Motor neuron (in vitro differentiated cells): ENCODE data around the gene METRN. TPM values are rescaled to one million over a fixed set of nuclear protein-coding genes. Genes with fewer than 3 reads are reported as not detected.
A peak's percentile ranks its signal among the peaks of the same experiment; 100 is the strongest.
"Not testable (repeated sequence)": the region's sequence is repeated elsewhere in the genome, so short reads cannot be mapped to it uniquely, and the experiment has no call there.

Source experiments
- ATAC-seq, 8 experiments: fragments of 200-7000 bp; cut with Tn5 transposase; replicated peaks in 6 of 8; 2 replicates each; pipeline ENCODE4 v1.8.0; 2021; ENCODE audit warnings: mild to moderate bottlenecking in 8 of 8, moderate library complexity in 8 of 8
- H3K27ac ChIP-seq, 2 donors: fragments of 250-450 bp; sonication (Bioruptor Pico); 2 replicates each; pipeline ENCODE4 v1.9.0; 2021; ENCODE audit warnings: antibody characterized with exemption in 2 of 2, mild to moderate bottlenecking in 2 of 2, moderate library complexity in 1 of 2
- H3K4me1 ChIP-seq, 2 donors: fragments of 250-450 bp; sonication (Bioruptor Pico); replicated peaks in 1 of 2; 2 replicates each; pipeline ENCODE4 v1.6.1; 2021; ENCODE audit warnings: antibody characterized with exemption in 2 of 2, mild to moderate bottlenecking in 2 of 2, moderate library complexity in 1 of 2
- H3K4me3 ChIP-seq, 5 donors: fragments of 250-450 bp; sonication (Bioruptor Pico); 2 replicates each; pipeline ENCODE4 v1.9.0; 2021; ENCODE audit warnings: antibody characterized with exemption in 5 of 5, mild to moderate bottlenecking in 5 of 5, moderate library complexity in 4 of 5
- WGBS, 10 experiments: fragments of 450-650 bp; shearing (Covaris generic); methylation state at CpG; one replicate each; pipeline ENCODE4 v1.0.0; 2022; 5-methylcytosine and 5-hydroxymethylcytosine counted together
- in situ Hi-C, 9 experiments: fragments of 400-800 bp; cut with MboI; loops; one replicate each; pipeline ENCODE4 v1.15.0; 2021; ENCODE audit warnings: low sequenced_read_pairs in 9 of 9, low pct_unique_long_range_greater_than_20kb in 2 of 9; ENCODE audit not compliant: unreplicated experiment in 9 of 9
- total RNA-seq, 8 experiments: library from RNA; unstranded; fragments of 300-600 nt; gene quantifications; 2 replicates each; pipeline versions ENCODE4 v1.2.3 to v1.2.4, GENCODE V29; 2022

The METRN gene
- total RNA-seq, 8 experiments from 2014 or later = 10.1 to 402 (median 34.9) TPM

- WGBS, 10 experiments = 90 to 100% (median 98%) methylated on average over 2 to 14 of the region's 49 CpGs; no CpG with 5 or more reads in 4 of the 10 experiments
- H3K27ac ChIP-seq = no peak overlapping the region
Observed at GRCh38 chr16:734208-734980, 19.5 kb downstream of the METRN start.

GRCh38 chr16:734981-735881, 20.3 kb downstream of the METRN start:
- WGBS, 10 experiments = 85 to 100% (median 94%) methylated on average over 3 to 6 of the region's 25 CpGs; no CpG with 5 or more reads in 6 of the 10 experiments
- Histone ChIP-seq H3K4me3 (no peak overlapping the region), H3K4me1 (peaks cover 2 to 6% of the 10 kb centered on the region in 2 donors), H3K27ac (no peak overlapping the region)
- in situ Hi-C loops = no loop called here
- ATAC-seq = no peak

More at GRCh38 chr16:734208-734980, 19.5 kb downstream of the METRN start:
- no peaks in the 10 kb centered on the region for H3K4me1 ChIP-seq
- no peak for ATAC-seq
- H3K4me3 ChIP-seq = no peak overlapping the region
- in situ Hi-C loops = no loop called here

- ATAC-seq = no peak
- in situ Hi-C loops = no loop called here
- WGBS, 10 experiments = 60 to 100% (median 84%) methylated on average over 1 to 12 of the region's 13 CpGs; no CpG with 5 or more reads in 4 of the 10 experiments
- no peak overlapping the region for H3K4me3 ChIP-seq
- H3K27ac ChIP-seq = no peak overlapping the region
- H3K4me1 ChIP-seq = peaks cover 2 to 6% of the 10 kb centered on the region in 2 donors
Observed at GRCh38 chr16:735982-736453, 21.1 kb downstream of the METRN start.

- 86 to 100% (median 95%) methylated on average over 1 to 18 of the region's 29 CpGs; no CpG with 5 or more reads in 2 of the 10 experiments for WGBS, 10 experiments
- no peak for ATAC-seq
- no peak overlapping the region for H3K27ac ChIP-seq
- in situ Hi-C loops = no loop called here
- no peak overlapping the region for H3K4me3 ChIP-seq
- H3K4me1 ChIP-seq = peaks cover 2 to 10% of the 10 kb centered on the region in 2 donors
Observed at GRCh38 chr16:736936-737481, 22.1 kb downstream of the METRN start.

- peak in 2 of 8 experiments; percentile 1 for ATAC-seq
- in situ Hi-C loops = no loop called here
- H3K27ac ChIP-seq = peak overlapping the region; percentile 78 to 86
- 0 to 85% (median 71%) methylated on average over 3 to 7 of the region's 38 CpGs; no CpG with 5 or more reads in 3 of the 10 experiments for WGBS, 10 experiments
- peaks cover 2 to 10% of the 10 kb centered on the region in 2 donors for H3K4me1 ChIP-seq
- H3K4me3 ChIP-seq = peak overlapping the region; percentile 56 to 83 (median 65)
Observed at GRCh38 chr16:739560-740458, 24.9 kb downstream of the METRN start.

- Histone ChIP-seq H3K4me1 (peaks cover 2 to 10% of the 10 kb centered on the region in 2 donors), H3K27ac (peak overlapping the region; percentile 78 to 86), H3K4me3 (peak overlapping the region; percentile 56 to 83 (median 65))
- WGBS, 10 experiments = 0% methylated on average over 2 to 6 of the region's 22 CpGs; no CpG with 5 or more reads in 8 of the 10 experiments
- ATAC-seq = peak; percentile 29 to 49 (median 40)
- in situ Hi-C loops = no loop called here
Observed at GRCh38 chr16:740459-740763, 25.5 kb downstream of the METRN start.

GRCh38 chr16:740764-741505, 26.0 kb downstream of the METRN start, which contains the start of gene CIAO3:
CIAO3 (minus strand) TSS chr16:740997; CDS start chr16:740985, 12 bp downstream.
- peaks cover 2 to 14% of the 10 kb centered on the region in 2 donors for H3K4me1 ChIP-seq
- peak within 1 kb of the TSS; percentile 78 to 86 for H3K27ac ChIP-seq
- peak within 1 kb of the TSS; percentile 56 to 83 (median 65) for H3K4me3 ChIP-seq
- peak; percentile 90 to 95 (median 92) for ATAC-seq
- in situ Hi-C loops = no loop called here
- 3 to 33% (median 3%) methylated on average over 3 to 8 of the region's 79 CpGs; no CpG with 5 or more reads in 6 of the 10 experiments for WGBS, 10 experiments

GRCh38 chr16:741986-742629, 27.2 kb downstream of the METRN start:
- no peak overlapping the region for H3K27ac ChIP-seq
- H3K4me3 ChIP-seq = no peak overlapping the region
- in situ Hi-C loops = no loop called here
- H3K4me1 ChIP-seq = peaks cover 2 to 14% of the 10 kb centered on the region in 2 donors
- ATAC-seq = no peak
- whole genome bisulfite sequencing, 10 experiments = 63 to 100% (median 91%) methylated on average over 1 to 7 of the region's 15 CpGs; no CpG with 5 or more reads in 1 of the 10 experiments

- 67 to 94% (median 82%) methylated on average over 1 to 11 of the region's 14 CpGs; no CpG with 5 or more reads in 5 of the 10 experiments for WGBS, 10 experiments
- ATAC-seq = not testable (repeated sequence)
Observed at GRCh38 chr16:742894-743293, 28.0 kb downstream of the METRN start.

GRCh38 chr16:743794-744500, 29.0 kb downstream of the METRN start:
- Histone ChIP-seq H3K27ac (no peak overlapping the region), H3K4me3 (no peak overlapping the region), H3K4me1 (peaks cover 2 to 14% of the 10 kb centered on the region in 2 donors)
- in situ Hi-C loops = no loop called here
- WGBS, 10 experiments = 0 to 100% (median 75%) methylated on average over 1 to 5 of the region's 21 CpGs; no CpG with 5 or more reads in 4 of the 10 experiments
- no peak for ATAC-seq

More at GRCh38 chr16:742894-743293, 28.0 kb downstream of the METRN start:
- in situ Hi-C loops, H3K27ac ChIP-seq, H3K4me3 ChIP-seq: not testable (repeated sequence)
- H3K4me1 ChIP-seq = peaks cover 2 to 14% of the 10 kb centered on the region in 2 donors
